ENCODE results near the gene KRT26.

DNA sequence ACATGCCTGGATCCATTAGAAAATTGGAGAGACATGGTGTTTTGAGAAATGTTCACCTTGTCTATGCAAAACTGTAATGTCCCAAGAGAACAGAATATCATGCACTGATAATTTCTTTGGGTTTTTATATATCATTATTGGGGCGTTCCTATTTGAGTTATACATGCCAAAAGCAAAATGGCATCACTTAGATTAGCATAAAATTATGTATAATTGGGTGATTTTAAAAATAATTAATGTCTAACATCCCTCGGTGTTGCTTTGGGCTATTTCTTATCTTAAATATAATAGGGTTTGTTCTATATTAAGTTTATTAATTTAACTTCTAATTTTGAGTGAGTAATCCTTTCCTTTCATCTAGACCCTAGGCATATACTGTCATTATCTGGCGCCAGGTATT is 27.9 kb upstream of the KRT26 start, which contains the start of gene KRT28:
- TF ChIP-seq, protein P1, sequence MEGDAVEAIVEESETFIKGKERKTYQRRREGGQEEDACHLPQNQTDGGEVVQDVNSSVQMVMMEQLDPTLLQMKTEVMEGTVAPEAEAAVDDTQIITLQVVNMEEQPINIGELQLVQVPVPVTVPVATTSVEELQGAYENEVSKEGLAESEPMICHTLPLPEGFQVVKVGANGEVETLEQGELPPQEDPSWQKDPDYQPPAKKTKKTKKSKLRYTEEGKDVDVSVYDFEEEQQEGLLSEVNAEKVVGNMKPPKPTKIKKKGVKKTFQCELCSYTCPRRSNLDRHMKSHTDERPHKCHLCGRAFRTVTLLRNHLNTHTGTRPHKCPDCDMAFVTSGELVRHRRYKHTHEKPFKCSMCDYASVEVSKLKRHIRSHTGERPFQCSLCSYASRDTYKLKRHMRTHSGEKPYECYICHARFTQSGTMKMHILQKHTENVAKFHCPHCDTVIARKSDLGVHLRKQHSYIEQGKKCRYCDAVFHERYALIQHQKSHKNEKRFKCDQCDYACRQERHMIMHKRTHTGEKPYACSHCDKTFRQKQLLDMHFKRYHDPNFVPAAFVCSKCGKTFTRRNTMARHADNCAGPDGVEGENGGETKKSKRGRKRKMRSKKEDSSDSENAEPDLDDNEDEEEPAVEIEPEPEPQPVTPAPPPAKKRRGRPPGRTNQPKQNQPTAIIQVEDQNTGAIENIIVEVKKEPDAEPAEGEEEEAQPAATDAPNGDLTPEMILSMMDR (conservative IDR thresholded peaks at IDR 0.05; ENCODE audit: low read depth, low read length) = no peak
- TF ChIP-seq EZH2 (IDR thresholded peaks at IDR 0.05; ENCODE audit: borderline replicate concordance, low read depth, low read length, poor library complexity, severe bottlenecking) = no peak

Data from A673 (cell line).